ENCODE measurements around the gene CLCN7.
"Not testable (repeated sequence)": the region's sequence is repeated elsewhere in the genome, so short reads cannot be mapped to it uniquely, and the experiment has no call there.

The CLCN7 gene

GRCh38 chr16:1486551-1487390 is 11.9 kb upstream of the CLCN7 start:
- DNase-seq, result no peak

- no peak for DNase-seq
Measured at GRCh38 chr16:1485847-1486496, 11.1 kb upstream of the CLCN7 start.

GRCh38 chr16:1481906-1482835 is 7.3 kb upstream of the CLCN7 start:
- no peak for DNase-seq

GRCh38 chr16:1478937-1479336 is 4.1 kb upstream of the CLCN7 start:
- DNase-seq, result not testable (repeated sequence)

GRCh38 chr16:1477033-1477432 is 2.2 kb upstream of the CLCN7 start:
- no peak for DNase-seq

- DNase-seq, result no peak
Measured at GRCh38 chr16:1475552-1476114, 805 bp upstream of the CLCN7 start.

GRCh38 chr16:1474082-1474795 is 589 bp downstream of the CLCN7 start:
- DNase-seq, result no peak

- DNase-seq, result no peak
Measured at GRCh38 chr16:1472974-1473373, 1.9 kb downstream of the CLCN7 start.

GRCh38 chr16:1471569-1472194 is 3.1 kb downstream of the CLCN7 start:
- no peak for DNase-seq

- no peak for DNase-seq
Measured at GRCh38 chr16:1470481-1471251, 4.2 kb downstream of the CLCN7 start.

GRCh38 chr16:1469693-1470201 is 5.1 kb downstream of the CLCN7 start:
- no peak for DNase-seq

- DNase-seq, result not testable (repeated sequence)
Measured at GRCh38 chr16:1469141-1469540, 5.7 kb downstream of the CLCN7 start.

- no peak for DNase-seq
Measured at GRCh38 chr16:1468426-1468810, 6.4 kb downstream of the CLCN7 start.

- no peak for DNase-seq
Measured at GRCh38 chr16:1466968-1467521, 7.8 kb downstream of the CLCN7 start.

- DNase-seq, result no peak
Measured at GRCh38 chr16:1466054-1466453, 8.8 kb downstream of the CLCN7 start.

GRCh38 chr16:1465567-1465915 is 9.3 kb downstream of the CLCN7 start:
- DNase-seq, result no peak

- DNase-seq, result no peak
Measured at GRCh38 chr16:1464894-1465566, 9.8 kb downstream of the CLCN7 start.

GRCh38 chr16:1464196-1464893 is 10.5 kb downstream of the CLCN7 start:
- DNase-seq, result no peak

GRCh38 chr16:1461146-1461545 is 13.7 kb downstream of the CLCN7 start:
- DNase-seq, result no peak

Data from NCI-H1092 treated with DMSO at 0.1 percent for 48 hours (cell line).